Stomach (tissue), 9 donors: ENCODE results near the gene JCAD. TPM values are rescaled to one million over a fixed set of nuclear protein-coding genes. Genes with fewer than 3 reads are reported as not detected.
A peak's percentile ranks its signal among the peaks of the same experiment; 100 is the strongest.

Experiments
- DNase-seq, 2 donors: peaks; one replicate each; pipeline versions ENCODE4 v3.0.0 to v3.0.0-alpha.2; 2013 to 2019
- H3K27ac ChIP-seq, 5 donors: fragments of 200-600 bp in 4 of 5; sonication (generic) in 4 of 5; one replicate each; pipeline ENCODE4 v1.5.1; 2013 to 2019; ENCODE audit warnings: mild to moderate bottlenecking in 1 of 5, moderate library complexity in 1 of 5
- H3K27me3 ChIP-seq, 3 donors: fragments of 200-600 bp; sonication (generic); one replicate each; pipeline ENCODE4 v1.5.1; 2017 to 2019; ENCODE audit warnings: mixed run types in 1 of 3
- H3K36me3 ChIP-seq, 4 donors: fragments of 200-600 bp; sonication (generic); 1 replicate in 3 of 4; 2 replicates in 1 of 4; pipeline ENCODE4 v1.5.1; 2016 to 2019
- H3K4me1 ChIP-seq, 4 donors: fragments of 200-600 bp; sonication (generic); one replicate each; pipeline ENCODE4 v1.5.1; 2016 to 2019
- H3K4me3 ChIP-seq, 4 donors: fragments of 200-600 bp; sonication (generic) in 3 of 4; one replicate each; pipeline ENCODE4 v1.5.1; 2016 to 2019; ENCODE audit warnings: mild to moderate bottlenecking in 1 of 4
- H3K9me3 ChIP-seq, 4 donors: fragments of 200-600 bp; sonication (generic); one replicate each; pipeline ENCODE4 v1.5.1; 2016 to 2019
- CTCF ChIP-seq, 7 experiments: fragments of 450-650 bp in 4 of 7; fragments of 200-600 bp in 3 of 7; sonication (generic) in 3 of 7; IDR thresholded peaks; one replicate each; pipeline ENCODE4 v1.5.1; 2016 to 2019; ENCODE audit warnings: antibody characterized with exemption in 7 of 7, control low read depth in 2 of 7, mild to moderate bottlenecking in 1 of 7
- EP300 ChIP-seq: sonication (generic); formaldehyde crosslinking; IDR thresholded peaks from one replicate; pipeline ENCODE4 v1.6.1; 2017; ENCODE audit warnings: antibody characterized with exemption
- POLR2A ChIP-seq, 4 donors: fragments of 450-650 bp; IDR thresholded peaks; one replicate each; pipeline ENCODE4 v1.6.1; 2016; ENCODE audit warnings: antibody characterized with exemption in 4 of 4, control low read depth in 2 of 4, mild to moderate bottlenecking in 1 of 4, moderate library complexity in 1 of 4
- POLR2AphosphoS5 ChIP-seq, 3 donors: sonication (generic); formaldehyde crosslinking; IDR thresholded peaks; one replicate each; pipeline ENCODE4 v1.6.1; 2016; ENCODE audit warnings: antibody characterized with exemption in 3 of 3
- WGBS, 5 donors: extraction: QIAGEN DNeasy Blood & Tissue Kit in 3 of 5; methylation state at CpG; one replicate each; pipeline versions ENCODE4 v1.1.5 to v1.1.7; 2013 to 2018; 5-methylcytosine and 5-hydroxymethylcytosine counted together
- intact Hi-C: fragments of 100-400 bp; cut with DNase I; formaldehyde crosslinking; loops from one replicate; pipeline ENCODE4 v1.15.1; 2023; ENCODE audit warnings: low total_unique reads
- polyA plus RNA-seq, 3 donors: library from polyadenylated mRNA; stranded (reverse); fragments of 200-250 nt; gene quantifications; one replicate each; pipeline ENCODE4 v1.2.3, GENCODE V29; 2013
- total RNA-seq, 5 donors: library from RNA; depleted of rRNA; stranded (reverse); fragments of >200 nt; gene quantifications; one replicate each; pipeline versions ENCODE4 v1.1.0 to v1.2.3, GENCODE V29; 2014 to 2016
- donor health status: healthy with polysubstance abuse.
- donor health status: Bipolar disorder and iron deficiency.
- donor health status: healthy.

Gene JCAD
- total and polyA plus RNA-seq, 8 donors = 1.6 to 30.3 (median 10.4) TPM

DNA sequence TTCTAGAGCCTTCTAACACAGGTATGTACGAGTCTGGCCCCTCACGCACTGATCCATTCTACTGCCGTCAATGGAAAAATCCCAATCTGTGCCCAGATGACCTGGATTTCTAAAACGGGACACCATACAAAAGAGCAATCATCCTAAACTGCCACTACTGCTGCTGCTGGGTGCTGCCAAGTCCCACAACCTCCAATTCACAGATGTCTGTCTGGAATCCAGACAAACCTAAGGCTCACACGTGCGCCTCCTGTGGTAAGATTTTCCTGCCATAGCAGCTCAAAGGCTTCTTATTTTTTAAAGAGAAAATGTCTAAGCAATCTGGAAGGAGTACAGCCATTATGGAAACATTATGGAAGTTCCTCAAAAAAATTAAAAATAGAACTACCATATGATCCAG is 40.9 kb downstream of the JCAD start:
- peaks cover 0 to 14% (median 0%) of the 10 kb centered on the region in 4 donors for H3K4me1 ChIP-seq
- WGBS, 5 donors = 85 to 89% (median 88%) methylated on average over 6 of the region's 6 CpGs
- no peaks in the 10 kb centered on the region for H3K9me3 ChIP-seq
- no peak overlapping the region for H3K27ac ChIP-seq
- no peak overlapping the region for H3K4me3 ChIP-seq
- intact Hi-C loops = no loop called here
- TF ChIP-seq POLR2AphosphoS5 (IDR thresholded peaks at IDR 0.05) (no peak), EP300 (no peak)
- peaks cover 0 to 7% (median 0%) of the 10 kb centered on the region in 4 donors for H3K36me3 ChIP-seq
- DNase-seq = no peak
- no peaks in the 10 kb centered on the region for H3K27me3 ChIP-seq

DNA sequence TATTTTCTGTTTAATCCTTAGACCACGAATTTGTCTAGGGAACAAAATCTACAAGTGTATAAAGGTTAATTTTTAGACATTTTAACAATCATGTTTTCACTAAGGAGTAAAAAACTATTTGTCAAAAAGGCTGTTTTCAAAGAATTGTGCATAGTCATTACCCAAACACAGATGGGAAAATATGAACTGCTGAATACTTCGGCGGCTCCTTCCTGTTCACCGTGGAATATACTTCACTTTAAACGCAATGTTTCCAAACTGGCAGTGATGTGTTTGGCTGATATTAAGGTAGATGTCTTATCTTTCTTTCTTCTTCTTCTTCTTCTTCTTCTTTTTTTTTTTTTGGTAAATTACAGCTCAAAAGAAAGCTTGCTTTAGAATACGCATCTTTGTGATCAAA is 41.4 kb downstream of the JCAD start:
- Histone ChIP-seq H3K4me3 (no peak overlapping the region), H3K27me3 (no peaks in the 10 kb centered on the region), H3K9me3 (no peaks in the 10 kb centered on the region), H3K27ac (no peak overlapping the region), H3K36me3 (peaks cover 0 to 3% (median 0%) of the 10 kb centered on the region in 4 donors), H3K4me1 (peaks cover 0 to 18% (median 0%) of the 10 kb centered on the region in 4 donors)
- 66 to 81% (median 81%) methylated on average over 6 of the region's 6 CpGs for WGBS, 5 donors
- no peak for TF ChIP-seq EP300
- TF ChIP-seq POLR2AphosphoS5 (IDR thresholded peaks at IDR 0.05) = no peak
- no peak for TF ChIP-seq POLR2A (IDR thresholded peaks at IDR 0.05)
- TF ChIP-seq CTCF (IDR thresholded peaks at IDR 0.05) = no peak
- intact Hi-C loops = no loop called here
- no peak for DNase-seq

DNA sequence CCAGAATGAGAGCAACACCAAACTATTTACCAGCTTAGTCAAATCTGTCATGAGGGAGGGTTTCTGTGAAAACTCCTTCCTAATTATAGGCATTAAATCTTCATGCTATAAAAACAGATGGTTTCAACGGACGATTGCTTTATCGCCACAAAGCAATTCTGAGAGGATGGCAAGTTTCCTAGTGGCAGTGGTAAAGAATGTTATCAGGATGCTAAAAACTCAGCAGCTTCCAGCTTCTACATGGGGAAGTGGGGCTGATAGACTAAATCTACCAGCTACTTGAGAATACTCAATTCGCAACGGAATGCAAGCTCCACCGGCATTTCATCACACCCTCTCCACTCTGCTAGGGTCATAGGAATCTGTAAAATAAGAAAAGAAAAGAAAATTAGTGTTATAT is 41.8 kb downstream of the JCAD start:
- Histone ChIP-seq H3K4me3 (no peak overlapping the region), H3K4me1 (peaks cover 0 to 20% (median 0%) of the 10 kb centered on the region in 4 donors), H3K27ac (no peak overlapping the region), H3K27me3 (no peaks in the 10 kb centered on the region), H3K9me3 (no peaks in the 10 kb centered on the region), H3K36me3 (no peaks in the 10 kb centered on the region)
- intact Hi-C loops = no loop called here
- no peak for DNase-seq
- TF ChIP-seq POLR2A (IDR thresholded peaks at IDR 0.05) (no peak), CTCF (IDR thresholded peaks at IDR 0.05) (no peak), EP300 (no peak)
- 71 to 88% (median 81%) methylated on average over 6 of the region's 6 CpGs for WGBS, 5 donors

DNA sequence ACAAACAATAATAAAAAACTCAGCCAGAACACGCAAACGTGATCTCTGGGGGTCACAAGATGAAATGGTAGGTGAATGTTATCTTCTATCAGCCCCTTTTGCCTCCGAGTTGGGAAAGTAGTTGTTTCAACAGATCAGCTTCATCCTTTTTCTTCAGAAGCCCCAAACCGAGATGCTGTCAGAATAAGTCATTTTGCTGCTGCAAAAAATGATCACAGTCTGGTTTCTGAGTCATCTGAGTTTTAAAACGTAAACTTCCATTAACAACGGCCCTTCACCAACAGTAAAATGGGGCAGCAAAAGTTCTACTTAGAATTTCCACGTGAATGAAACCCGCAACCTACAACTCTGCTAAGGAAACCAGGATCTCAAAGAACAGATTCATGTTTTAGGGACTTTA is 44.9 kb downstream of the JCAD start:
- no peak for TF ChIP-seq CTCF (IDR thresholded peaks at IDR 0.05)
- no peak for TF ChIP-seq POLR2A (IDR thresholded peaks at IDR 0.05)

DNA sequence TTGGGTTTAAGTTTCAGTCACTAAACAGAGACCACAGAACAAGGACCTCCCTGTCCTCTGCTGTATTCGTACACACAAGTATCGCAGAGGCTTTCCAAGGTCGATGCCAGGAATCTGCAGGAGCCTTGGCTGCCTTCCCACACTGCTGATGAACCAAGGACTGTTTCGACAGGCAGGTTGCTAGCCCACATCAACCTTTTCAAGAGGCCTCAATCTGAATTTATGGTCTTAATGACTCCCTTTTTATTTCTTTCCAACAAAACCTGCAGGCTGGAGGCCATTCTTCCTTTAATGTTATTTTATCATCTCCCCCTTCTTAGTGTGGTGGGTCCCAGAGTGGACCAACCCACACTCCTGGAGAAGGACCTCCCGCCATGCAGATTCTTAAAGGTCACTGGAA is 45.6 kb downstream of the JCAD start:
- WGBS, 5 donors = 36 to 51% (median 43%) methylated on average over 5 of the region's 5 CpGs
- Histone ChIP-seq H3K27ac (no peak overlapping the region), H3K4me3 (no peak overlapping the region), H3K4me1 (peaks cover 0 to 38% (median 0%) of the 10 kb centered on the region in 4 donors), H3K36me3 (no peaks in the 10 kb centered on the region), H3K27me3 (no peaks in the 10 kb centered on the region), H3K9me3 (no peaks in the 10 kb centered on the region)
- DNase-seq = peak; percentile 66 to 81
- intact Hi-C loops = no loop called here
- TF ChIP-seq POLR2A (IDR thresholded peaks at IDR 0.05) (no peak), POLR2AphosphoS5 (IDR thresholded peaks at IDR 0.05) (no peak), CTCF (IDR thresholded peaks at IDR 0.05) (no peak), EP300 (no peak)

More for the DNA sequence above, 44.9 kb downstream of the JCAD start:
- Histone ChIP-seq H3K27me3 (no peaks in the 10 kb centered on the region), H3K4me3 (no peak overlapping the region), H3K9me3 (no peaks in the 10 kb centered on the region), H3K27ac (no peak overlapping the region), H3K36me3 (no peaks in the 10 kb centered on the region), H3K4me1 (peaks cover 0 to 38% (median 0%) of the 10 kb centered on the region in 4 donors)
- 61 to 72% (median 67%) methylated on average over 8 of the region's 8 CpGs for WGBS, 5 donors
- no peak for DNase-seq
- intact Hi-C loops = no loop called here
